GM13977 (cell line): ENCODE measurements around the gene COG2.

ENCODE experiments used
- DNase-seq: peaks from one replicate; pipeline ENCODE4 v3.0.0; 2012; ENCODE audit warnings: low spot score
- in situ Hi-C: fragments of 300-500 bp; cut with MboI; formaldehyde crosslinking; loops from one replicate; pipeline ENCODE4 v1.12.0; 2022; ENCODE audit warnings: low sequenced_read_pairs, low pct_unique_long_range_greater_than_20kb, mixed read lengths, inconsistent platforms; ENCODE audit not compliant: unreplicated experiment
- TF ChIP-seq, protein P1 (sequence below): IDR thresholded peaks from 2 replicates; pipeline ENCODE4 v1.5.1; 2012; ENCODE audit warnings: mild to moderate bottlenecking, control low read depth; ENCODE audit not compliant: insufficient read depth; ENCODE audit errors: extremely low read depth, missing control alignments

COG2 gene

GRCh38 chr1:230624097-230624713 lies 18.1 kb upstream of the COG2 start:
- in situ Hi-C loops, result no loop called here
- DNase-seq, result no peak
- TF ChIP-seq, protein P1, sequence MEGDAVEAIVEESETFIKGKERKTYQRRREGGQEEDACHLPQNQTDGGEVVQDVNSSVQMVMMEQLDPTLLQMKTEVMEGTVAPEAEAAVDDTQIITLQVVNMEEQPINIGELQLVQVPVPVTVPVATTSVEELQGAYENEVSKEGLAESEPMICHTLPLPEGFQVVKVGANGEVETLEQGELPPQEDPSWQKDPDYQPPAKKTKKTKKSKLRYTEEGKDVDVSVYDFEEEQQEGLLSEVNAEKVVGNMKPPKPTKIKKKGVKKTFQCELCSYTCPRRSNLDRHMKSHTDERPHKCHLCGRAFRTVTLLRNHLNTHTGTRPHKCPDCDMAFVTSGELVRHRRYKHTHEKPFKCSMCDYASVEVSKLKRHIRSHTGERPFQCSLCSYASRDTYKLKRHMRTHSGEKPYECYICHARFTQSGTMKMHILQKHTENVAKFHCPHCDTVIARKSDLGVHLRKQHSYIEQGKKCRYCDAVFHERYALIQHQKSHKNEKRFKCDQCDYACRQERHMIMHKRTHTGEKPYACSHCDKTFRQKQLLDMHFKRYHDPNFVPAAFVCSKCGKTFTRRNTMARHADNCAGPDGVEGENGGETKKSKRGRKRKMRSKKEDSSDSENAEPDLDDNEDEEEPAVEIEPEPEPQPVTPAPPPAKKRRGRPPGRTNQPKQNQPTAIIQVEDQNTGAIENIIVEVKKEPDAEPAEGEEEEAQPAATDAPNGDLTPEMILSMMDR, result no peak

DNA sequence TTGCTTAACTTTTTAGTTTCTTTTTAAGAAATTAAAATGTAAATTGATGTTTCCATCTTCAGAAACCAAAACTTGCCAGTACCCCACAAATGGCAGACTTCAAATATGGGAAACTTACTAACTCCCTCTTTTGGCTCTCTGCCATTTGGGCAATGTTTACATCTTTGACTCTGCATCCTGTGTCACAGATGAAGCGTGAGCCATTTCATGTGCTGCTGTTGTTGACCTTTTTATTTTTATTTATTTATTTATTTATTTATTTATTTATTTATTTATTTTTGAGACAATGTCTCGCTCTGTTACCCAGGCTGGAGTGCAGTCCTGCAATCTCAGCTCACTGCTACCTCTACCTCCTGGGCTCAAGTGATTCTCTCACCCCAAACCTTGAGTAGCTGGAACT lies 16.0 kb upstream of the COG2 start:
- TF ChIP-seq, protein P1, result no peak
- DNase-seq, result no peak
- in situ Hi-C loops, result no loop called here

DNA sequence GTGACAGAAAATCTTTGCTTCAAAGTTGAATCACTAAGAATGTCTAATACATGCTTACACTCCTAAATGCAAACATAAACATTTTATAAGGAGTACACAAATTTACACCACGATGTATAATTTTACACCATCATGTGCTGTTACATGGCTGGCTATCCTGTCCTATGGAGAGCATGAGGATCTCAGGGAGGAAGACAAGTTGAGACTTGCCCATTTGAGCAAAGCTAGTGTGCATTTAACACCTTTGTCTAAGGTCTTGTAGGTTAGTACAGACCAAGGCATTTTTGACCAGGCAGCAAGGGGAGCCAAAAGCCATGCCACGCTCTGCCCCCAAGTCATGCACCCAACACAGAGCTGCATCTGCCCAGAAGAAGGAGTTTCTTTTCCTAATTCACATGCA lies 14.5 kb upstream of the COG2 start:
- TF ChIP-seq, protein P1, result no peak
- in situ Hi-C loops, result no loop called here
- no peak for DNase-seq

- in situ Hi-C loops, result no loop called here
- TF ChIP-seq, protein P1, result no peak
- DNase-seq, result no peak
Observed at GRCh38 chr1:230629511-230629910, 12.8 kb upstream of the COG2 start.

DNA sequence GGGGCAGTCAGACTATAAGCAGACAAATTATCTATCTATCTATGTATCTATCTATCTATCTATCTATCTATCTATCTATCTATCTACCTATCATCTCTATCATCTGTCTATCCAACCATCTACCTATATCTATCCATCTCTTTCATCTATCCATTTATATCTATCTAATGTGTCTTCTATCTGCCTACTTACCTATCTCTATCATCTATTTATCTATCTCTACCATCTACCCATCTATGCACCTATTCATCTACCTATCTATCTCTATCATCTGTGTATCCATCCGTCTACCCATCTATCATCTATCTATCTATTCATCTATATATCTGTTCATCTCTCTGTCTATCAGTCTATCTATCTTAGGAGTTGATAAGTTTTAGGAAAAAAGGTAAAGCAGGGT lies 10.8 kb upstream of the COG2 start:
- DNase-seq, result no peak
- in situ Hi-C loops, result no loop called here
- TF ChIP-seq, protein P1, result no peak

- in situ Hi-C loops, result no loop called here
- TF ChIP-seq, protein P1, result peak; percentile 46
- peak; percentile 29 for DNase-seq
Observed at GRCh38 chr1:230632273-230632873, 9.9 kb upstream of the COG2 start.

- in situ Hi-C loops, result no loop called here
- DNase-seq, result no peak
- TF ChIP-seq, protein P1, result no peak
Observed at GRCh38 chr1:230633469-230633868, 8.8 kb upstream of the COG2 start.
